HEK293 (cell line): ENCODE results near the gene GMDS.

Experiments
- KLF16 ChIP-seq: fragments of 450-650 bp; formaldehyde crosslinking; IDR thresholded peaks from 2 replicates; pipeline ENCODE4 v1.5.1; 2017; ENCODE audit warnings: missing biosample characterization, missing genetic modification characterization
- PRDM1 ChIP-seq: fragments of 450-650 bp; formaldehyde crosslinking; IDR thresholded peaks from 2 replicates; pipeline ENCODE4; 2016; ENCODE audit warnings: missing biosample characterization, missing genetic modification characterization
- ZNF24 ChIP-seq: fragments of 450-650 bp; formaldehyde crosslinking; IDR thresholded peaks from 2 replicates; pipeline ENCODE4 v1.5.1; 2016; ENCODE audit warnings: missing biosample characterization, missing genetic modification characterization
- ZNF785 ChIP-seq: fragments of 450-650 bp; formaldehyde crosslinking; IDR thresholded peaks from 2 replicates; pipeline ENCODE4 v1.5.1; 2016; ENCODE audit warnings: missing biosample characterization, missing genetic modification characterization

DNA sequence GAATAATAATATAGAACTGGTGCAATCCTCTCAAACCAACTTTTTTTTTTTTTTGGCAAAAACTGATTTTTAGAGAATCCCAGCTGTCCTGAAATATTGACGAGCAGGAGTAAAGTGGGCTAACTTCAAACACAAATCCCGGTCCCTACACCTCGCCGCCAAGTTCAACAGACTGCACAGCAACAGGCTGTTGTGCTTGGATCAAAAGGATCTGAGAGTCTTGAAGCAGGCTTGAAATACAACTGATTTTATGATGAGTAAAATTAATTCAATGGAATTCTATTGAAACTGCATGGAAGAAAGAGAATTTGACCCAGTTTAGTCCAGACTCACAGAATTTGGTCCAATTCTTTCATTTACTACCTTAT, 463.6 kb downstream of the GMDS start:
- TF ChIP-seq PRDM1 (tag by site-specific recombination), result no peak
- TF ChIP-seq ZNF24 (tag by site-specific recombination), result no peak
- no peak for TF ChIP-seq ZNF785 (tag by site-specific recombination)
- no peak for TF ChIP-seq KLF16 (tag by site-specific recombination)
